Omental fat pad (tissue), 4 donors: ENCODE data around the gene CLASP1. TPM values are rescaled to one million over a fixed set of nuclear protein-coding genes. Genes with fewer than 3 reads are reported as not detected.

Experiments used
- ATAC-seq: fragments of 150-250 bp; one replicate; pipeline ENCODE4 v1.9.1; 2016; ENCODE audit warnings: mild to moderate bottlenecking, moderate library complexity; ENCODE audit not compliant: low FRiP score
- DNase-seq: peaks from one replicate; pipeline ENCODE4 v3.0.0-alpha.2; 2019; ENCODE audit warnings: low spot score
- CTCF ChIP-seq, 3 donors: fragments of 450-650 bp; IDR thresholded peaks; one replicate each; pipeline ENCODE4 v1.5.1; 2016 to 2017; ENCODE audit warnings: antibody characterized with exemption in 3 of 3, mild to moderate bottlenecking in 3 of 3, moderate library complexity in 2 of 3
- total RNA-seq, 4 donors: library from RNA; depleted of rRNA; stranded (reverse); fragments of >200 nt; gene quantifications; one replicate each; pipeline ENCODE4 v1.1.0, GENCODE V29; 2016

Gene CLASP1
- total RNA-seq, 4 donors from 2014 or later, result 56.2 to 114 (median 64.5) TPM

GRCh38 chr2:121519732-121520640, 129.3 kb downstream of the CLASP1 start:
- ATAC-seq (no peak), DNase-seq (no peak)

DNA sequence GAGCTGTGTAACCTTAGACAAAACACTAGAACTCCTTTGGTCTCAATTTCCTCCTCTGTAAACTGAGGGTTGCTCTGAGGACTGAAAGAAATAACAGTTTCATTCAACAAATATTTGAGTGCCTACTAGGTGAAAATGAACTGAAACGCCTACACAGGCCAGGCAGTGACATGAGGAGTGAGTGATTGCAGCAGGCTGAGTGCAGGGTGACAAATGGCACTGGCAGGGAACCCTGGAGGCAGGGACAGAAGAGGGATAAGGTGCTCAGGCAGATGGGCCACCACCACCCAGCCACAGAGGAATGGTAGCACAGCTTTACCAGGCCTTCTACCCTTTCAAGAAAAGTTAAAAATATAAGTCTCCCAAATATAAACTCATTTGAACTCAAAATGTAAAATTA, 130.1 kb downstream of the CLASP1 start:
- ATAC-seq (no peak), DNase-seq (no peak)
- no peak for TF ChIP-seq CTCF (IDR thresholded peaks at IDR 0.05)

More at GRCh38 chr2:121519732-121520640, 129.3 kb downstream of the CLASP1 start:
- no peak for TF ChIP-seq CTCF (IDR thresholded peaks at IDR 0.05)

GRCh38 chr2:121513597-121514333, 135.5 kb downstream of the CLASP1 start:
- DNase-seq (no peak), ATAC-seq (no peak)
- no peak for TF ChIP-seq CTCF (IDR thresholded peaks at IDR 0.05)

DNA sequence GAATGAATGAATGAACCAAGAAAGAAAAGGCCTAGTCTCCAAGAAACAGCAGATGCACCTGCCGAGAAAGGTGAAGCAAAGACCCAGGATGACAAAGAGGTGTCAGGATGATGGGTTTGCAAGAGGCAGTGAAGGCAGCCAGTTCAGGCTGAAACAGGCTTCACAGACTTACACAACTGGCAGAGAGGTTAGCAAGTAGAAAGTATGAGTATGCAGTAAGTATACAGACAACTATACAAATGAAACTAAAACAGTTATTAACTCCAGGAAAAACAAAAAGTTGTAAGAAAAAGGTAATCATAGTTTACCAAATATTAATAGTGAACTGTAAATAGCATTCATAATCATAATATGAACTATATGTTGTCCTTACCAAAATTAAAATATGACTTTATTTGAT, 138.4 kb downstream of the CLASP1 start:
- ATAC-seq, result no peak
- no peak for TF ChIP-seq CTCF (IDR thresholded peaks at IDR 0.05)
- no peak for DNase-seq

- ATAC-seq (no peak), DNase-seq (no peak)
- no peak for TF ChIP-seq CTCF (IDR thresholded peaks at IDR 0.05)
These were observed 142.6 kb downstream of the CLASP1 start for GRCh38 chr2:121506621-121507020.

DNA sequence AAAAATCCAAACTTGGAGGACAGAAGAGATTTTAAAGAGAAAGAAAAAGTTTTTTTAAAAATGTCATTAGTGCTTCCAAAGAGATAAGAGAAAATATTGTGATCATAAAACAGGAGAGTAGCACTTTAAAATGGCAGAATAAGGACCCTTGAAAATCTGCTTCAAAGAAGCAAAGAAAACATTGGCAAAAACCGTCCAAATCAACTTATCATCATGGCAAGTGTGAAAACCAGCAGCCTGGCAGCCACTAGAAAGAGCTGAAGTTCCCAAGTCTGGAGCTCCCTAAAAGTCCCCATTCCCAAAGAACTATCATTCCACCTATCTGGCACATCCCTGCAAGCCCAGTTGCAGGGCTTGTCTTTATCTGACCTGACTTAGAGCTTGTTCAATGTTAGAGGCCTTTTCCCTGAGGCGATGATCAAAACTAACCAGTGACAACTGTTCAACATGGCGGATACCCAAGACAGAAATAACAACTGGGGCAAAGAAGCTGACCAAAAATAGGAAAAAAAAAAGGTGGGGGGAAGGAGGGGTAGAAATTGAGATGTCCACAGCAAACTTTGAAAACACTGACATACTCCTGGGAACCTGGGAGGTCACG, 143.2 kb downstream of the CLASP1 start:
- no peak for ATAC-seq
- no peak for TF ChIP-seq CTCF (IDR thresholded peaks at IDR 0.05)
- no peak for DNase-seq
